HCT116 (cell line): Measurements from ENCODE around the gene UBQLN4. TPM values are rescaled to one million over a fixed set of nuclear protein-coding genes. Genes with fewer than 3 reads are reported as not detected.

Experiments used
- ATAC-seq: fragments of 200-7000 bp; cut with Tn5 transposase; 2 replicates; pipeline ENCODE4 v1.9.1; 2020; ENCODE audit warnings: mild to moderate bottlenecking, moderate library complexity
- BruUV-seq: library from RNA; stranded (reverse); fragments of 400-500 nt; replicated peaks from 2 replicates; lab custom pipeline; 2021; lab: Mats Ljungman, UMichigan
- CTCF ChIA-PET: fragments of 300-600 bp; sonication (Branson Sonifier 250); formaldehyde crosslinking; loops from one replicate; lab custom pipeline; 2021; ENCODE audit warnings: antibody characterized with exemption; lab: Charles Lee
- POLR2A ChIA-PET: fragments of 300-600, 350-600 bp; sonication (Branson Sonifier 250); formaldehyde crosslinking; loops from one replicate; lab custom pipeline; 2021; ENCODE audit warnings: antibody characterized with exemption; lab: Charles Lee
- RAD21 ChIA-PET, 2 experiments: fragments of 300-600 bp; sonication (Branson Sonifier 250); formaldehyde crosslinking; loops; one replicate each; lab custom pipeline; 2023; ENCODE audit warnings: low total read pairs in 2 of 2; ENCODE audit not compliant: uncharacterized antibody in 2 of 2, unreplicated experiment in 2 of 2, low non-redundant PET in 1 of 2; lab: Charles Lee
- DNase-seq: peaks from one replicate; pipeline ENCODE4 v3.0.0-alpha.2; 2010; ENCODE audit warnings: low read depth, low spot score
- H2AFZ ChIP-seq: fragments of 200-600 bp; shearing (Covaris generic), sonication (generic); 2 replicates; pipeline ENCODE4 v1.6.1; 2017; ENCODE audit warnings: low read depth, mixed run types, mixed read lengths, antibody characterized with exemption, low read length; ENCODE audit not compliant: poor library complexity, severe bottlenecking
- H3K27ac ChIP-seq: 2 replicates; pipeline ENCODE4 v1.5.1; 2012; ENCODE audit warnings: low read depth, low read length
- H3K27me3 ChIP-seq: fragments of 200-600 bp; sonication (generic); 2 replicates; pipeline ENCODE4 v1.6.1; 2016; ENCODE audit warnings: mixed run types, low read length, mixed read lengths; ENCODE audit not compliant: insufficient read depth
- H3K36me3 ChIP-seq, 2 experiments: fragments of 200-500 bp in 1 of 2; fragments of 200-600 bp in 1 of 2; sonication (Bioruptor generic) in 1 of 2; sonication (generic) in 1 of 2; 2 replicates each; pipeline versions ENCODE4 v1.5.1 to v1.6.1; 2014 to 2016; ENCODE audit warnings: low read length in 2 of 2, inconsistent platforms in 1 of 2, mixed read lengths in 1 of 2, mixed run types in 1 of 2; ENCODE audit not compliant: insufficient read depth in 2 of 2, control insufficient read depth in 1 of 2
- H3K4me1 ChIP-seq, 2 experiments: fragments of 200-600 bp in 1 of 2; sonication (generic) in 1 of 2; 2 replicates each; pipeline versions ENCODE4 v1.5.1 to v1.6.1; 2012 to 2017; ENCODE audit warnings: low read length in 2 of 2, inconsistent platforms in 1 of 2, mild to moderate bottlenecking in 1 of 2, mixed read lengths in 1 of 2, mixed run types in 1 of 2, moderate library complexity in 1 of 2; ENCODE audit not compliant: insufficient read depth in 2 of 2, control insufficient read depth in 1 of 2
- H3K4me2 ChIP-seq: fragments of 200-600 bp; sonication (generic); 2 replicates; pipeline ENCODE4 v1.6.1; 2017; ENCODE audit warnings: mixed run types, low read length, mixed read lengths
- H3K4me3 ChIP-seq, 2 experiments: fragments of 200-600 bp in 1 of 2; sonication (generic) in 1 of 2; replicated peaks in 1 of 2; 2 replicates each; pipeline ENCODE4 v1.5.1; 2011 to 2016; ENCODE audit warnings: low read length in 2 of 2, control low read depth in 1 of 2, low read depth in 1 of 2, mild to moderate bottlenecking in 1 of 2, mixed read lengths in 1 of 2, mixed run types in 1 of 2
- H3K79me2 ChIP-seq: fragments of 200-600 bp; sonication (generic); 2 replicates; pipeline ENCODE4 v1.6.1; 2017; ENCODE audit warnings: mild to moderate bottlenecking, mixed run types, low read length, moderate library complexity, mixed read lengths; ENCODE audit not compliant: insufficient read depth
- H3K9ac ChIP-seq: fragments of 200-600 bp; sonication (generic); 2 replicates; pipeline ENCODE4 v1.6.1; 2016; ENCODE audit warnings: low read length, mixed read lengths
- H3K9me2 ChIP-seq: fragments of 200-600 bp; sonication (generic), shearing (Covaris generic); 2 replicates; pipeline ENCODE4 v1.6.1; 2017; ENCODE audit warnings: mixed run types, mild to moderate bottlenecking, moderate library complexity; ENCODE audit not compliant: insufficient read depth
- H3K9me3 ChIP-seq, 2 experiments: fragments of 200-500 bp in 1 of 2; fragments of 200-600 bp in 1 of 2; sonication (Bioruptor generic) in 1 of 2; sonication (generic) in 1 of 2; 2 replicates each; pipeline ENCODE4 v1.6.1; 2014 to 2017; ENCODE audit warnings: low read length in 2 of 2, mixed read lengths in 2 of 2, inconsistent platforms in 1 of 2, low read depth in 1 of 2, mild to moderate bottlenecking in 1 of 2, mixed run types in 1 of 2, moderate library complexity in 1 of 2; ENCODE audit not compliant: control insufficient read depth in 1 of 2, insufficient read depth in 1 of 2
- H4K20me1 ChIP-seq: fragments of 200-600 bp; sonication (generic), shearing (Covaris generic); 2 replicates; pipeline ENCODE4 v1.6.1; 2017; ENCODE audit warnings: mixed run types, mild to moderate bottlenecking, moderate library complexity; ENCODE audit not compliant: insufficient read depth
- ATF3 ChIP-seq: IDR thresholded peaks from 2 replicates; pipeline ENCODE4 v1.6.1; 2012
- CBX3 ChIP-seq: IDR thresholded peaks from 2 replicates; pipeline ENCODE4 v1.6.1; 2012; ENCODE audit warnings: low read depth
- CEBPB ChIP-seq: IDR thresholded peaks from 2 replicates; pipeline ENCODE4 v1.6.1; 2012; ENCODE audit warnings: low read depth
- EGR1 ChIP-seq: IDR thresholded peaks from 2 replicates; pipeline ENCODE4 v1.6.1; 2012; ENCODE audit warnings: low read depth
- ELF1 ChIP-seq: IDR thresholded peaks from 2 replicates; pipeline ENCODE4 v1.6.1; 2012; ENCODE audit warnings: low read depth, borderline replicate concordance
- EZH2 ChIP-seq: fragments of 200-600 bp; sonication (generic); IDR thresholded peaks from 2 replicates; pipeline ENCODE4 v1.6.1; 2017; ENCODE audit warnings: antibody characterized with exemption, mixed run types
- FOSL1 ChIP-seq: IDR thresholded peaks from 2 replicates; pipeline ENCODE4 v1.6.1; 2012; ENCODE audit warnings: low read depth
- JUND ChIP-seq: IDR thresholded peaks from 2 replicates; pipeline ENCODE4 v1.6.1; 2012
- MAX ChIP-seq: IDR thresholded peaks from 2 replicates; pipeline ENCODE4 v1.6.1; 2012
- POLR2A ChIP-seq: IDR thresholded peaks from 2 replicates; pipeline ENCODE4 v1.7.0; 2011; ENCODE audit warnings: borderline replicate concordance; ENCODE audit not compliant: insufficient read depth, insufficient read length; ENCODE audit errors: extremely low read depth
- POLR2AphosphoS5 ChIP-seq: IDR thresholded peaks from 2 replicates; pipeline ENCODE4 v1.6.1; 2011; ENCODE audit warnings: mild to moderate bottlenecking, low read depth, low read length, moderate library complexity
- RAD21 ChIP-seq: IDR thresholded peaks from 2 replicates; pipeline ENCODE4 v1.6.1; 2012; ENCODE audit warnings: low read depth, mild to moderate bottlenecking
- SIN3A ChIP-seq: IDR thresholded peaks from 2 replicates; pipeline ENCODE4 v1.6.1; 2012; ENCODE audit warnings: low read depth
- SP1 ChIP-seq: IDR thresholded peaks from 2 replicates; pipeline ENCODE4 v1.6.1; 2012; ENCODE audit warnings: low read depth
- TCF7L2 ChIP-seq: IDR thresholded peaks from 2 replicates; pipeline ENCODE4 v1.7.0; 2011; ENCODE audit warnings: borderline replicate concordance, inconsistent platforms; ENCODE audit not compliant: insufficient read depth, insufficient read length; ENCODE audit errors: extremely low read depth
- YY1 ChIP-seq: IDR thresholded peaks from 2 replicates; pipeline ENCODE4 v1.6.1; 2011; ENCODE audit warnings: low read length, low read depth, moderate library complexity, mild to moderate bottlenecking; ENCODE audit not compliant: insufficient replicate concordance; ENCODE audit errors: extremely low read depth
- ZBTB33 ChIP-seq: IDR thresholded peaks from 2 replicates; pipeline ENCODE4 v1.6.1; 2011; ENCODE audit warnings: mild to moderate bottlenecking, low read length, moderate library complexity; ENCODE audit not compliant: insufficient replicate concordance; ENCODE audit errors: extremely low read depth
- ZFX ChIP-seq: fragments of 450-650 bp; IDR thresholded peaks from 2 replicates; pipeline ENCODE4 v1.6.1; 2017
- ZNF274 ChIP-seq: fragments of 200-500 bp; sonication (Bioruptor generic); IDR thresholded peaks from 2 replicates; pipeline ENCODE4 v1.6.1; 2014; ENCODE audit warnings: mild to moderate bottlenecking, low read depth, low read length, inconsistent platforms
- intact Hi-C: fragments of 100-400 bp; cut with micrococcal nuclease; formaldehyde crosslinking; loops from 2 replicates; pipeline ENCODE4 v1.10.0; 2022
- total RNA-seq: library from RNA; stranded (reverse); gene quantifications from one replicate; pipeline ENCODE4 v1.2.1, GENCODE V29; 2021; ENCODE audit not compliant: unreplicated experiment

The UBQLN4 gene
- total RNA-seq, 1 experiment from 2014 or later = 68.4 TPM

- H3K9ac ChIP-seq = no peak overlapping the region
- RAD21 ChIA-PET = no interaction called here
Measured at GRCh38 chr1:156077430-156077760, 23.8 kb upstream of the UBQLN4 start.

GRCh38 chr1:156076609-156077429 lies 23.2 kb upstream of the UBQLN4 start:
- peaks cover 0 to 17% of the 10 kb centered on the region in 2 experiments; a peak in 3 of 4 replicates for H3K4me1 ChIP-seq
- ChIA-PET RAD21 (no interaction called here), CTCF (no interaction called here), POLR2A (no interaction called here)
- H3K27me3 ChIP-seq = no peaks in the 10 kb centered on the region
- no peaks in the 10 kb centered on the region for H4K20me1 ChIP-seq
- no peak overlapping the region for H3K9ac ChIP-seq
- no TSS peak for BruUV-seq
- H3K79me2 ChIP-seq = no peaks in the 10 kb centered on the region
- H3K9me2 ChIP-seq = no peaks in the 10 kb centered on the region
- no peak for DNase-seq
- no peak overlapping the region for H3K4me3 ChIP-seq
- H3K4me2 ChIP-seq = no peak overlapping the region
- intact Hi-C loops = no loop called here
- H3K36me3 ChIP-seq = peaks cover under 1 to 10% of the 10 kb centered on the region in 2 experiments; a peak in 1 of 4 replicates
- no peak overlapping the region for H3K27ac ChIP-seq
- no peak for ATAC-seq
- no peak overlapping the region for H2AFZ ChIP-seq
- no peaks in the 10 kb centered on the region for H3K9me3 ChIP-seq
- TF ChIP-seq CEBPB = no peak
- TF ChIP-seq ZNF274 = no peak
- TF ChIP-seq POLR2A = no peak
- no peak for TF ChIP-seq EZH2
- TF ChIP-seq JUND = no peak
- TF ChIP-seq TCF7L2 = no peak
- TF ChIP-seq RAD21 = no peak
- TF ChIP-seq ZFX = no peak
- TF ChIP-seq FOSL1 = no peak
- TF ChIP-seq SIN3A = no peak
- TF ChIP-seq CBX3 = no peak
- no peak for TF ChIP-seq MAX
- no peak for TF ChIP-seq EGR1
- no peak for TF ChIP-seq ATF3
- no peak for TF ChIP-seq YY1
- TF ChIP-seq SP1 = no peak
- no peak for TF ChIP-seq ZBTB33
- TF ChIP-seq POLR2AphosphoS5 = no peak

More at GRCh38 chr1:156077430-156077760, 23.8 kb upstream of the UBQLN4 start:
- Histone ChIP-seq H3K4me1 (peaks cover 0 to 21% of the 10 kb centered on the region in 2 experiments; a peak in 3 of 4 replicates), H3K9me2 (no peaks in the 10 kb centered on the region), H2AFZ (no peak overlapping the region), H4K20me1 (no peaks in the 10 kb centered on the region), H3K27me3 (no peaks in the 10 kb centered on the region), H3K4me2 (no peak overlapping the region), H3K27ac (no peak overlapping the region), H3K9me3 (no peaks in the 10 kb centered on the region), H3K36me3 (peaks cover 0 to 5% of the 10 kb centered on the region in 2 experiments; a peak in 1 of 4 replicates), H3K4me3 (no peak overlapping the region), H3K79me2 (no peaks in the 10 kb centered on the region)
- intact Hi-C loops = no loop called here
- ChIA-PET POLR2A (no interaction called here), CTCF (no interaction called here)
- TF ChIP-seq JUND = no peak
- no peak for TF ChIP-seq ELF1
- TF ChIP-seq EZH2 = no peak
- TF ChIP-seq POLR2AphosphoS5 = no peak
- DNase-seq (no peak), ATAC-seq (no peak)
- BruUV-seq = no TSS peak
